Measurements from ENCODE around the gene BABAM2. TPM values are rescaled to one million over a fixed set of nuclear protein-coding genes. Genes with fewer than 3 reads are reported as not detected.

The BABAM2 gene
- total RNA-seq, 1 donor from 2014 or later = 28.5 TPM

DNA sequence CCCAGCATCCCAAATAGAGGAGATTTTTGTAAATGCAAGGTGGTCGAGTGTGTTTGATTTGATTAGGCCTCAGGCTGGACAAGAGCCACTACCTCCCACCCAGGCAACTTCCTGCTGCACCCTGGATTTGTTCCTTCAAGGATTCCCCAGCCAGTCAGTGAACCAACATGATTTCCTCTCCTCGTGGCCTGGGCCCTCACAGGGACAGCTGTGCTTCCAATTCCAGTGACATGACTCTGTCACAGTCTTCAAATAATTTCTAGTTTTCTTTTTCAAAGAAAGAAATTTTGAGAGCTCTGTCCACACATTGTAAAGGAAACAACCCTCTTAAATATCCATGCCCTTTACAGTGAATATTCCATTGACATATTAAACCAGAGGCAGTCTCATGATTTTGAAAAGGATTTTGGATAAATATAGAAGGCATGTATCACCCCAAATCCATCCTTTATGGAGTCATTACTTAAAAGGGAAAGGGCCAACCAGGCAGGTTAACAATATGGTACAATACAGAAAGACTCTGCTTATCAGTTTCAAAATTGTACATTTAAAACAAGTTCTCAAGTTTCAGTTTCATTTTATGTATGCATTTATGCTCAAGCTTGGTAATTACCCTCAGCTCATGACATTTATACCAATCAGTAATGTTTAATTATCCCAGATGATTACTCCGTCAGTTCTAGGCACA lies 380.8 kb downstream of the BABAM2 start:
- no peak for FAIRE-seq
- no peaks in the 10 kb centered on the region for H3K9me3 Mint-ChIP-seq (ENCODE audit: unreplicated experiment)
- TF ChIP-seq CTCF (IDR thresholded peaks at IDR 0.05; ENCODE audit: insufficient read depth, low read depth, low read length) (no peak), EZH2 (IDR thresholded peaks at IDR 0.05; ENCODE audit: insufficient read depth, low read length) (no peak)

DNA sequence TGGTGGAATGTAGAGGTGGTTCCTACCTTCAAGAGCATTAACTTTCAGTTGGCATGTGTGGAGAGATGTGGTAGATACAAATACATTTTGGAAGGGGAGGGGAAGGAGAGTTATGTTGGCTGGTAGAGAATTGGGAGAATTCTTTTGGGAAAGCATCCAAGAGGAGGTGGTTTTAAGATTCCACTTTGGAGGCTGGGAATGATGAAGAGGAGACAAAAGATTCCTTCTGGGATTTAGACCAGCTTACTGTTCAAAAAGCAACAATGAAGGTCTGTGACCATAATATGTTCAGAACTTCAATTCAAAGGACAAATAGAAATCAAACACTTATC lies 381.4 kb downstream of the BABAM2 start:
- no peak overlapping the region for H3K4me3 ChIP-seq (ENCODE audit: insufficient read depth, low read depth, low read length)
- TF ChIP-seq EZH2 (IDR thresholded peaks at IDR 0.05; ENCODE audit: insufficient read depth, low read length) (no peak), CTCF (IDR thresholded peaks at IDR 0.05; ENCODE audit: insufficient read depth, low read depth, low read length) (no peak)
- H3K79me2 ChIP-seq (ENCODE audit: insufficient read depth, low read length) = no peaks in the 10 kb centered on the region
- H2AFZ ChIP-seq (ENCODE audit: low read depth, low read length) = no peak overlapping the region
- FAIRE-seq = no peak
- H3K4me1 Mint-ChIP-seq (ENCODE audit: low read depth, unreplicated experiment) = peaks cover 68% of the 10 kb centered on the region
- no peaks in the 10 kb centered on the region for H3K36me3 Mint-ChIP-seq (ENCODE audit: low read depth, unreplicated experiment)
- no peak overlapping the region for H3K27ac ChIP-seq (ENCODE audit: low read depth, low read length)
- H3K9me3 ChIP-seq (ENCODE audit: insufficient read depth, low read depth, low read length) = no peaks in the 10 kb centered on the region
- H3K4me2 ChIP-seq (ENCODE audit: low read length) = peak overlapping the region; percentile 14
- H3K4me1 ChIP-seq (ENCODE audit: insufficient read depth, low read length) = peaks cover 46% of the 10 kb centered on the region
- peak overlapping the region; percentile 56 for H3K27ac Mint-ChIP-seq (ENCODE audit: unreplicated experiment)
- no peak overlapping the region for H3K4me3 Mint-ChIP-seq (ENCODE audit: unreplicated experiment)
- no peak overlapping the region for H3K9ac ChIP-seq (ENCODE audit: low read length)
- no peaks in the 10 kb centered on the region for H3K27me3 ChIP-seq (ENCODE audit: insufficient read depth, low read length)
- no peaks in the 10 kb centered on the region for H4K20me1 ChIP-seq (ENCODE audit: insufficient read depth, low read length)
- no peaks in the 10 kb centered on the region for H3K27me3 Mint-ChIP-seq (ENCODE audit: low read depth, unreplicated experiment)
- no peaks in the 10 kb centered on the region for H3K36me3 ChIP-seq (ENCODE audit: insufficient read depth, low read length)
- peak; percentile 59 for DNase-seq (ENCODE audit: low read depth)
- H3K9me3 Mint-ChIP-seq (ENCODE audit: unreplicated experiment) = no peaks in the 10 kb centered on the region

More for the DNA sequence above, 380.8 kb downstream of the BABAM2 start:
- H3K27ac ChIP-seq (ENCODE audit: low read depth, low read length) = no peak overlapping the region
- H3K79me2 ChIP-seq (ENCODE audit: insufficient read depth, low read length) = no peaks in the 10 kb centered on the region
- H3K4me1 Mint-ChIP-seq (ENCODE audit: low read depth, unreplicated experiment) = peaks cover 64% of the 10 kb centered on the region
- peak overlapping the region; percentile 56 for H3K27ac Mint-ChIP-seq (ENCODE audit: unreplicated experiment)
- no peak overlapping the region for H2AFZ ChIP-seq (ENCODE audit: low read depth, low read length)
- H3K36me3 Mint-ChIP-seq (ENCODE audit: low read depth, unreplicated experiment) = no peaks in the 10 kb centered on the region
- H3K4me2 ChIP-seq (ENCODE audit: low read length) = peak overlapping the region; percentile 14
- no peaks in the 10 kb centered on the region for H3K36me3 ChIP-seq (ENCODE audit: insufficient read depth, low read length)
- H3K9ac ChIP-seq (ENCODE audit: low read length) = no peak overlapping the region
- no peaks in the 10 kb centered on the region for H3K27me3 Mint-ChIP-seq (ENCODE audit: low read depth, unreplicated experiment)
- no peaks in the 10 kb centered on the region for H3K9me3 ChIP-seq (ENCODE audit: insufficient read depth, low read depth, low read length)
- H3K27me3 ChIP-seq (ENCODE audit: insufficient read depth, low read length) = no peaks in the 10 kb centered on the region
- no peaks in the 10 kb centered on the region for H4K20me1 ChIP-seq (ENCODE audit: insufficient read depth, low read length)
- H3K4me3 ChIP-seq (ENCODE audit: insufficient read depth, low read depth, low read length) = no peak overlapping the region
- DNase-seq (ENCODE audit: low read depth) = no peak
- peaks cover 41% of the 10 kb centered on the region for H3K4me1 ChIP-seq (ENCODE audit: insufficient read depth, low read length)
- no peak overlapping the region for H3K4me3 Mint-ChIP-seq (ENCODE audit: unreplicated experiment)

GRCh38 chr2:28273751-28274150 lies 383.2 kb downstream of the BABAM2 start:
- Histone ChIP-seq H3K4me3 (ENCODE audit: insufficient read depth, low read depth, low read length) (no peak overlapping the region), H3K4me1 (ENCODE audit: insufficient read depth, low read length) (peaks cover 52% of the 10 kb centered on the region), H2AFZ (ENCODE audit: low read depth, low read length) (no peak overlapping the region), H3K9me3 (ENCODE audit: insufficient read depth, low read depth, low read length) (no peaks in the 10 kb centered on the region), H3K27ac (ENCODE audit: low read depth, low read length) (no peak overlapping the region), H3K4me2 (ENCODE audit: low read length) (no peak overlapping the region), H3K36me3 (ENCODE audit: insufficient read depth, low read length) (no peaks in the 10 kb centered on the region), H3K79me2 (ENCODE audit: insufficient read depth, low read length) (no peaks in the 10 kb centered on the region), H4K20me1 (ENCODE audit: insufficient read depth, low read length) (no peaks in the 10 kb centered on the region), H3K9ac (ENCODE audit: low read length) (no peak overlapping the region), H3K27me3 (ENCODE audit: insufficient read depth, low read length) (no peaks in the 10 kb centered on the region)
- no peaks in the 10 kb centered on the region for H3K27me3 Mint-ChIP-seq (ENCODE audit: low read depth, unreplicated experiment)
- no peak overlapping the region for H3K4me3 Mint-ChIP-seq (ENCODE audit: unreplicated experiment)
- H3K27ac Mint-ChIP-seq (ENCODE audit: unreplicated experiment) = no peak overlapping the region
- no peak for DNase-seq (ENCODE audit: low read depth)
- peaks cover 3% of the 10 kb centered on the region for H3K36me3 Mint-ChIP-seq (ENCODE audit: low read depth, unreplicated experiment)
- H3K9me3 Mint-ChIP-seq (ENCODE audit: unreplicated experiment) = peaks cover 1% of the 10 kb centered on the region
- FAIRE-seq = no peak
- no peak for TF ChIP-seq EZH2 (IDR thresholded peaks at IDR 0.05; ENCODE audit: insufficient read depth, low read length)
- TF ChIP-seq CTCF (IDR thresholded peaks at IDR 0.05; ENCODE audit: insufficient read depth, low read depth, low read length) = no peak
- H3K4me1 Mint-ChIP-seq (ENCODE audit: low read depth, unreplicated experiment) = peaks cover 71% of the 10 kb centered on the region
